H1 (cell line): Measurements from ENCODE around the gene STX12.

Experiments used
- CTCF ChIP-seq, 3 experiments: IDR thresholded peaks; 1 replicate in 2 of 3; 2 replicates in 1 of 3; pipeline versions ENCODE4 v1.5.1 to v1.6.1; 2011; ENCODE audit warnings: low read length in 3 of 3, mild to moderate bottlenecking in 3 of 3, inconsistent platforms in 2 of 3, low read depth in 1 of 3, moderate library complexity in 1 of 3; ENCODE audit not compliant: insufficient read depth in 1 of 3; ENCODE audit errors: control extremely low read depth in 1 of 3
- MAFK ChIP-seq: IDR thresholded peaks from 2 replicates; pipeline ENCODE4 v1.6.1; 2012; ENCODE audit warnings: low read depth, mild to moderate bottlenecking, improper control_type of control experiment, low read length
- USF2 ChIP-seq: IDR thresholded peaks from 2 replicates; pipeline ENCODE4 v1.6.1; 2011; ENCODE audit warnings: low read length, improper control_type of control experiment

DNA sequence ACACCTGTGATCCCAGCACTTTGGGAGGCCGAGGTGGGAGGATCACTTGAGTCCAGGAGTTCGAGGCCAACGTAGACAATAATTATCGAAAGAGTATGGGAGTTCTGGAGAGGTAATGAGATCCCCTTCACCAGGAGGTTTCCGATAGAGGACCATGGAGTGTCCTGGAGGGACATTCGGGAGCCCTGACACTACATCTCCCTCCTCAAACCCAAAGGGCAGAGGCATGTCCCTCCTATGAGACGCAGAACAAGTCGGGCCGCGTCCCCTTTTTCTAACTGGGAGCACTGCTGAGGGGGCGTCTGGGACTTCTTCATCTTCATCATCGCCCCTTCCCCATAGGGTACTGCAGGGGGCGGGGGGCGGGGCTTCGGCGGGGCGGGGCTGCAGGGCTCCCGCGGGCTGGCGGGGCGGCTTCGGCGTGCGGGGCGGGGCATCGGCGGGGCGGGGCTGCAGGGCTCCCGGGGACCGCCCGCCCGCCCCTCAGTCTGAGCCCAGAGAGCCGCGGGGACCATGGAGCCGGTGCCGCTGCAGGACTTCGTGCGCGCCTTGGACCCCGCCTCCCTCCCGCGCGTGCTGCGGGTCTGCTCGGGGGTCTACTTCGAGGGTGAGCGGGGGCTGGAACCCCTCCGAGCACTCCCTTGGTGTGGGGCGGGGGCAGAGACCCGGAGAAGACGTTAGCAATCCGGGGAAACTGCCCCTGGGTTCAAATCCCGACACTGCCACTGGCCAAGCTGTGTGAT, 99.2 kb downstream of the STX12 start, which contains the start of gene THEMIS2:
- no peak for TF ChIP-seq CTCF (IDR thresholded peaks at IDR 0.05; ENCODE audit: control extremely low read depth in 1 of 3, insufficient read depth in 1 of 3, low read depth in 1 of 3, low read length in 3 of 3)
- TF ChIP-seq USF2 = no peak
- no peak for TF ChIP-seq MAFK
